HL-60 (cell line): Measurements from ENCODE around the gene ROBO1.

Experiments used
- GABPA ChIP-seq: IDR thresholded peaks from 2 replicates; pipeline ENCODE4 v1.6.1; 2012; ENCODE audit warnings: low read depth
- POLR2AphosphoS5 ChIP-seq: IDR thresholded peaks from 2 replicates; pipeline ENCODE4 v1.6.1; 2012; ENCODE audit warnings: low read depth
- TF ChIP-seq, protein P1 (sequence below): IDR thresholded peaks from one replicate; pipeline ENCODE4 v1.5.1; 2011; ENCODE audit warnings: low read length, control low read depth, inconsistent platforms; ENCODE audit not compliant: insufficient read depth
- TF ChIP-seq, protein P2 (sequence below): IDR thresholded peaks from 2 replicates; pipeline ENCODE4 v1.6.1; 2012; ENCODE audit warnings: low read depth; ENCODE audit not compliant: insufficient replicate concordance

DNA sequence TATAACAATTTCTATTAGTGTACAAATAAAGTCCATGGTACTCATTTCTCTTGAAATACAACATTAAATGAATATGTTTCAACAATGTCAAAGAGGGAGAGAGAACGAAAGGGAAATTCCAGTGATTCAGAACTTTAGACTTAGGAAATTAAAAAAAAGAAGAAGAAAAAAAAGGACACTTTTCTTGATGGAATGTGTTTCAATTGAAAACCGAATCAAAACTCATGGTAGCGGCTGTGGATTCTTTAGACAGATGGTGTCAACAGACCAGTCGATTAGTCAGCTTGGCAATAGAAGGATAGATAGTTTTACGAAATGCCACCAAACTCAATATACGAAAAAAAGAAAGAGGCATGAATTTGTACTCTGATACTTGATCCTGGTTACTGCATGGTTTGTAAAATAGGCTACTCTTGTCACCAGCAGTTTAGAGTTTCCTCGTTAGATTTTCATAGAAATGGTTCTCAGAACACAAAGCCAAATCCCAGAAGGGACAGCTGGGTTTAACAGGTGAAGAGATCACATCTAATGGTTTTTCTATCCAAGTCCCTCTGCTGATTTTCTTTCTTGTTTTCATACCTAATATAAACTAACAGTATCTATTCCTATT, 793.5 kb downstream of the ROBO1 start:
- TF ChIP-seq, protein P1, sequence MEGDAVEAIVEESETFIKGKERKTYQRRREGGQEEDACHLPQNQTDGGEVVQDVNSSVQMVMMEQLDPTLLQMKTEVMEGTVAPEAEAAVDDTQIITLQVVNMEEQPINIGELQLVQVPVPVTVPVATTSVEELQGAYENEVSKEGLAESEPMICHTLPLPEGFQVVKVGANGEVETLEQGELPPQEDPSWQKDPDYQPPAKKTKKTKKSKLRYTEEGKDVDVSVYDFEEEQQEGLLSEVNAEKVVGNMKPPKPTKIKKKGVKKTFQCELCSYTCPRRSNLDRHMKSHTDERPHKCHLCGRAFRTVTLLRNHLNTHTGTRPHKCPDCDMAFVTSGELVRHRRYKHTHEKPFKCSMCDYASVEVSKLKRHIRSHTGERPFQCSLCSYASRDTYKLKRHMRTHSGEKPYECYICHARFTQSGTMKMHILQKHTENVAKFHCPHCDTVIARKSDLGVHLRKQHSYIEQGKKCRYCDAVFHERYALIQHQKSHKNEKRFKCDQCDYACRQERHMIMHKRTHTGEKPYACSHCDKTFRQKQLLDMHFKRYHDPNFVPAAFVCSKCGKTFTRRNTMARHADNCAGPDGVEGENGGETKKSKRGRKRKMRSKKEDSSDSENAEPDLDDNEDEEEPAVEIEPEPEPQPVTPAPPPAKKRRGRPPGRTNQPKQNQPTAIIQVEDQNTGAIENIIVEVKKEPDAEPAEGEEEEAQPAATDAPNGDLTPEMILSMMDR, result no peak
- TF ChIP-seq, protein P2, sequence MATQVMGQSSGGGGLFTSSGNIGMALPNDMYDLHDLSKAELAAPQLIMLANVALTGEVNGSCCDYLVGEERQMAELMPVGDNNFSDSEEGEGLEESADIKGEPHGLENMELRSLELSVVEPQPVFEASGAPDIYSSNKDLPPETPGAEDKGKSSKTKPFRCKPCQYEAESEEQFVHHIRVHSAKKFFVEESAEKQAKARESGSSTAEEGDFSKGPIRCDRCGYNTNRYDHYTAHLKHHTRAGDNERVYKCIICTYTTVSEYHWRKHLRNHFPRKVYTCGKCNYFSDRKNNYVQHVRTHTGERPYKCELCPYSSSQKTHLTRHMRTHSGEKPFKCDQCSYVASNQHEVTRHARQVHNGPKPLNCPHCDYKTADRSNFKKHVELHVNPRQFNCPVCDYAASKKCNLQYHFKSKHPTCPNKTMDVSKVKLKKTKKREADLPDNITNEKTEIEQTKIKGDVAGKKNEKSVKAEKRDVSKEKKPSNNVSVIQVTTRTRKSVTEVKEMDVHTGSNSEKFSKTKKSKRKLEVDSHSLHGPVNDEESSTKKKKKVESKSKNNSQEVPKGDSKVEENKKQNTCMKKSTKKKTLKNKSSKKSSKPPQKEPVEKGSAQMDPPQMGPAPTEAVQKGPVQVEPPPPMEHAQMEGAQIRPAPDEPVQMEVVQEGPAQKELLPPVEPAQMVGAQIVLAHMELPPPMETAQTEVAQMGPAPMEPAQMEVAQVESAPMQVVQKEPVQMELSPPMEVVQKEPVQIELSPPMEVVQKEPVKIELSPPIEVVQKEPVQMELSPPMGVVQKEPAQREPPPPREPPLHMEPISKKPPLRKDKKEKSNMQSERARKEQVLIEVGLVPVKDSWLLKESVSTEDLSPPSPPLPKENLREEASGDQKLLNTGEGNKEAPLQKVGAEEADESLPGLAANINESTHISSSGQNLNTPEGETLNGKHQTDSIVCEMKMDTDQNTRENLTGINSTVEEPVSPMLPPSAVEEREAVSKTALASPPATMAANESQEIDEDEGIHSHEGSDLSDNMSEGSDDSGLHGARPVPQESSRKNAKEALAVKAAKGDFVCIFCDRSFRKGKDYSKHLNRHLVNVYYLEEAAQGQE, result no peak
- TF ChIP-seq POLR2AphosphoS5 (no peak), GABPA (no peak)
